Lower leg skin (tissue), 3 donors: ENCODE measurements around the gene ZFP91.

Experiments used
- POLR2A ChIP-seq, 2 donors: fragments of 450-650 bp; IDR thresholded peaks; one replicate each; pipeline ENCODE4 v1.6.1; 2016 to 2017; ENCODE audit warnings: antibody characterized with exemption in 2 of 2, mild to moderate bottlenecking in 1 of 2, moderate library complexity in 1 of 2
- TF ChIP-seq, protein P1 (sequence below), 3 donors: fragments of 450-650 bp; IDR thresholded peaks; one replicate each; pipeline ENCODE4 v1.5.1; 2016; ENCODE audit warnings: antibody characterized with exemption in 3 of 3, mild to moderate bottlenecking in 3 of 3, moderate library complexity in 2 of 3

DNA sequence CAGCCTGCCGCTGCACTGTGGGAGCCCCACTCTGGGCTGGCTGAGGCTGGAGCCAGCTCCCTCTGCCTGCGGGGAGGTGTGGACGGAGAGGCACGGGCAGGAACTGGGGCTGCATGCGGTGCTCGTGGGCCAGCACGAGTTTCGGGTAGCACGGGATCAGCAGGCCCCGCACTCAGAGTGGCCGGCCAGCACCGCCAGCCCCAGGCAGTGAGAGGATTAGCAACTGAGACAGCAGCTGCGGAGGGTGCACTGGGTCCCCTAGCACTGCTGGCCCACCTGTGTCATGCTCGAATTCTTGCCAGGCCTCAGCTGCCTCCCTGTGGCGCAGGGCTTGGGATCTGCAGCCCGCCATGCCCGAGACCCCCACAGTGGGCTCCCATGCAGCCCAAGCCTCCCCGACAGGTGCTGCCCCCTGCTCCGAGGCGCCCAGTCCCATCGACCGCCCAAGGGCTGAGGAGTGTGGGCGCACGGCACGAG is 47.0 kb upstream of the ZFP91 start:
- TF ChIP-seq POLR2A (IDR thresholded peaks at IDR 0.05) = no peak
- TF ChIP-seq, protein P1, sequence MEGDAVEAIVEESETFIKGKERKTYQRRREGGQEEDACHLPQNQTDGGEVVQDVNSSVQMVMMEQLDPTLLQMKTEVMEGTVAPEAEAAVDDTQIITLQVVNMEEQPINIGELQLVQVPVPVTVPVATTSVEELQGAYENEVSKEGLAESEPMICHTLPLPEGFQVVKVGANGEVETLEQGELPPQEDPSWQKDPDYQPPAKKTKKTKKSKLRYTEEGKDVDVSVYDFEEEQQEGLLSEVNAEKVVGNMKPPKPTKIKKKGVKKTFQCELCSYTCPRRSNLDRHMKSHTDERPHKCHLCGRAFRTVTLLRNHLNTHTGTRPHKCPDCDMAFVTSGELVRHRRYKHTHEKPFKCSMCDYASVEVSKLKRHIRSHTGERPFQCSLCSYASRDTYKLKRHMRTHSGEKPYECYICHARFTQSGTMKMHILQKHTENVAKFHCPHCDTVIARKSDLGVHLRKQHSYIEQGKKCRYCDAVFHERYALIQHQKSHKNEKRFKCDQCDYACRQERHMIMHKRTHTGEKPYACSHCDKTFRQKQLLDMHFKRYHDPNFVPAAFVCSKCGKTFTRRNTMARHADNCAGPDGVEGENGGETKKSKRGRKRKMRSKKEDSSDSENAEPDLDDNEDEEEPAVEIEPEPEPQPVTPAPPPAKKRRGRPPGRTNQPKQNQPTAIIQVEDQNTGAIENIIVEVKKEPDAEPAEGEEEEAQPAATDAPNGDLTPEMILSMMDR (IDR thresholded peaks at IDR 0.05) = no peak
